TTC549 (cell line): Measurements from ENCODE around the gene SH2D2A.

ENCODE experiments used
- FAIRE-seq: peaks from 2 replicates; lab custom pipeline; 2012; peaks lifted over from hg19 to GRCh38; lab: Jason Lieb, UNC

Gene SH2D2A

GRCh38 chr1:156816561-156817328, at the start of gene SH2D2A:
SH2D2A (minus strand) TSS chr1:156816848; CDS start chr1:156816708, 140 bp downstream.
- no peak for FAIRE-seq

- FAIRE-seq: no peak
Observed at GRCh38 chr1:156865865-156866248, 49.2 kb upstream of the SH2D2A start.

- FAIRE-seq: no peak
Observed at GRCh38 chr1:156865258-156865657, 48.6 kb upstream of the SH2D2A start.

- no peak for FAIRE-seq
Observed at GRCh38 chr1:156864796-156865195, 48.1 kb upstream of the SH2D2A start.

GRCh38 chr1:156863631-156864030, 47.0 kb upstream of the SH2D2A start:
- FAIRE-seq: no peak

GRCh38 chr1:156862997-156863599, 46.5 kb upstream of the SH2D2A start:
- FAIRE-seq: no peak

GRCh38 chr1:156862584-156862983, 45.9 kb upstream of the SH2D2A start:
- no peak for FAIRE-seq

- FAIRE-seq: no peak
Observed at GRCh38 chr1:156860628-156861423, 44.2 kb upstream of the SH2D2A start, which contains the start of gene NTRK1. NTRK1 (plus strand) TSS chr1:156860865; CDS start chr1:156860935, 70 bp downstream.

- FAIRE-seq: no peak
Observed at GRCh38 chr1:156860113-156860627, 43.5 kb upstream of the SH2D2A start.

GRCh38 chr1:156859523-156860112, 43.0 kb upstream of the SH2D2A start:
- no peak for FAIRE-seq

- FAIRE-seq: no peak
Observed at GRCh38 chr1:156858959-156859522, 42.4 kb upstream of the SH2D2A start, which contains the start of gene INSRR. INSRR (minus strand) TSS chr1:156859117; CDS start chr1:156858621, 496 bp downstream.

- FAIRE-seq: no peak
Observed at GRCh38 chr1:156858555-156858956, 41.9 kb upstream of the SH2D2A start.

GRCh38 chr1:156857532-156857931, 40.9 kb upstream of the SH2D2A start:
- no peak for FAIRE-seq

GRCh38 chr1:156856282-156856785, 39.7 kb upstream of the SH2D2A start:
- FAIRE-seq: no peak

GRCh38 chr1:156854634-156855033, 38.0 kb upstream of the SH2D2A start:
- FAIRE-seq: no peak

- no peak for FAIRE-seq
Observed at GRCh38 chr1:156853761-156854160, 37.1 kb upstream of the SH2D2A start.

GRCh38 chr1:156852418-156852874, 35.8 kb upstream of the SH2D2A start:
- FAIRE-seq: no peak

GRCh38 chr1:156851779-156852417, 35.2 kb upstream of the SH2D2A start:
- FAIRE-seq: no peak

- no peak for FAIRE-seq
Observed at GRCh38 chr1:156849151-156849496, 32.5 kb upstream of the SH2D2A start.

GRCh38 chr1:156848461-156849150, 32.0 kb upstream of the SH2D2A start:
- no peak for FAIRE-seq
